Measurements from ENCODE around the gene PKIG.

GRCh38 chr20:44532981-44533331 lies 49.4 kb upstream of the PKIG start:
- no peak for TF ChIP-seq CTCF (IDR thresholded peaks at IDR 0.05)
- no peak for TF ChIP-seq POLR2A (IDR thresholded peaks at IDR 0.05)
- TF ChIP-seq EP300 (IDR thresholded peaks at IDR 0.05): no peak

All from ovary (tissue), 3 donors.